H9 (cell line): Measurements from ENCODE around the gene ELP6. TPM values are rescaled to one million over a fixed set of nuclear protein-coding genes. Genes with fewer than 3 reads are reported as not detected.

ENCODE experiments used
- DNase-seq: peaks from one replicate; pipeline ENCODE4 v3.0.0-alpha.2; 2017
- H2AFZ ChIP-seq: one replicate; pipeline ENCODE4 v1.6.1; 2013; ENCODE audit warnings: mild to moderate bottlenecking, low read length, control low read depth, moderate library complexity
- H2AK5ac ChIP-seq: 2 replicates; pipeline ENCODE4 v1.6.1; 2013; ENCODE audit warnings: low read length, control low read depth, mixed read lengths; ENCODE audit not compliant: insufficient read length
- H2BK120ac ChIP-seq: one replicate; pipeline ENCODE4 v1.6.1; 2013; ENCODE audit warnings: low read depth, mild to moderate bottlenecking, low read length, control low read depth, inconsistent platforms; ENCODE audit not compliant: poor library complexity, severe bottlenecking
- H2BK12ac ChIP-seq: 2 replicates; pipeline ENCODE4 v1.6.1; 2013; ENCODE audit warnings: low read length, control low read depth, mixed read lengths, low read depth; ENCODE audit not compliant: insufficient read length
- H2BK15ac ChIP-seq: 2 replicates; pipeline ENCODE4 v1.6.1; 2013; ENCODE audit warnings: low read depth, low read length, control low read depth
- H2BK20ac ChIP-seq: one replicate; pipeline ENCODE4 v1.6.1; 2013; ENCODE audit warnings: low read depth, mild to moderate bottlenecking, low read length, control low read depth, inconsistent platforms; ENCODE audit not compliant: poor library complexity, severe bottlenecking
- H2BK5ac ChIP-seq: 2 replicates; pipeline ENCODE4 v1.6.1; 2013; ENCODE audit warnings: low read length, control low read depth, mixed read lengths; ENCODE audit not compliant: insufficient read length
- H3K14ac ChIP-seq: 2 replicates; pipeline ENCODE4 v1.6.1; 2013; ENCODE audit warnings: low read length, control low read depth; ENCODE audit not compliant: insufficient read depth
- H3K18ac ChIP-seq: 2 replicates; pipeline ENCODE4 v1.6.1; 2013; ENCODE audit warnings: low read depth, mild to moderate bottlenecking, mixed read lengths, low read length, control low read depth; ENCODE audit not compliant: insufficient read length
- H3K23ac ChIP-seq: 2 replicates; pipeline ENCODE4 v1.6.1; 2013; ENCODE audit warnings: low read length, control low read depth, mixed read lengths, low read depth; ENCODE audit not compliant: insufficient read length
- H3K23me2 ChIP-seq: 2 replicates; pipeline ENCODE4 v1.6.1; 2013; ENCODE audit warnings: low read depth, mild to moderate bottlenecking, mixed read lengths, low read length, control low read depth; ENCODE audit not compliant: insufficient read length, poor library complexity, severe bottlenecking
- H3K27ac ChIP-seq: 2 replicates; pipeline ENCODE4 v1.5.1; 2013; ENCODE audit warnings: low read length, control low read depth, mixed read lengths, low read depth; ENCODE audit not compliant: insufficient read length
- H3K27me3 ChIP-seq: 2 replicates; pipeline ENCODE4 v1.6.1; 2013; ENCODE audit warnings: low read length, control low read depth, inconsistent platforms; ENCODE audit not compliant: insufficient read depth
- H3K4ac ChIP-seq: 2 replicates; pipeline ENCODE4 v1.6.1; 2013; ENCODE audit warnings: low read depth, mild to moderate bottlenecking, control low read depth, inconsistent platforms, low read length, moderate library complexity
- H3K4me1 ChIP-seq: 2 replicates; pipeline ENCODE4 v1.6.1; 2013; ENCODE audit warnings: low read length, control low read depth, inconsistent platforms; ENCODE audit not compliant: insufficient read depth
- H3K4me2 ChIP-seq: 2 replicates; pipeline ENCODE4 v1.6.1; 2013; ENCODE audit warnings: low read length, control low read depth, mixed read lengths; ENCODE audit not compliant: insufficient read length, insufficient read depth
- H3K56ac ChIP-seq: 2 replicates; pipeline ENCODE4 v1.6.1; 2013; ENCODE audit warnings: low read depth, mild to moderate bottlenecking, mixed read lengths, low read length, control low read depth; ENCODE audit not compliant: insufficient read length
- H3K79me1 ChIP-seq: 2 replicates; pipeline ENCODE4 v1.6.1; 2013; ENCODE audit warnings: low read depth, mild to moderate bottlenecking, moderate library complexity, low read length, control low read depth, inconsistent platforms; ENCODE audit not compliant: insufficient read depth, poor library complexity, severe bottlenecking
- H3K79me2 ChIP-seq: 2 replicates; pipeline ENCODE4 v1.6.1; 2013; ENCODE audit warnings: low read length, control low read depth, inconsistent platforms; ENCODE audit not compliant: insufficient read depth
- H3K9ac ChIP-seq: 2 replicates; pipeline ENCODE4 v1.6.1; 2013; ENCODE audit warnings: low read length, control low read depth, mixed read lengths; ENCODE audit not compliant: insufficient read length; ENCODE audit errors: extremely low read depth
- H3K9me3 ChIP-seq: one replicate; pipeline ENCODE4 v1.6.1; 2013; ENCODE audit warnings: low read depth, low read length, inconsistent platforms; ENCODE audit not compliant: control insufficient read depth
- H3T11ph ChIP-seq: one replicate; pipeline ENCODE4 v1.6.1; 2013; ENCODE audit warnings: mild to moderate bottlenecking, low read length, control low read depth, inconsistent platforms
- H4K20me1 ChIP-seq: one replicate; pipeline ENCODE4 v1.6.1; 2013; ENCODE audit not compliant: control insufficient read depth, insufficient read length, insufficient read depth
- H4K5ac ChIP-seq: 2 replicates; pipeline ENCODE4 v1.6.1; 2013; ENCODE audit warnings: low read depth, mild to moderate bottlenecking, mixed read lengths, low read length, control low read depth; ENCODE audit not compliant: insufficient read length
- H4K8ac ChIP-seq: replicated peaks from 2 replicates; pipeline ENCODE4 v1.6.1; 2013; ENCODE audit warnings: low read length, control low read depth, mixed read lengths, low read depth; ENCODE audit not compliant: insufficient read length
- H4K91ac ChIP-seq: 2 replicates; pipeline ENCODE4 v1.6.1; 2013; ENCODE audit warnings: low read depth, mild to moderate bottlenecking, moderate library complexity, mixed read lengths, low read length, control low read depth; ENCODE audit not compliant: insufficient read length
- H3K27ac Mint-ChIP-seq, 3 experiments: 2 replicates in 2 of 3; 3 replicates in 1 of 3; pipeline ENCODE4 v1.8.0; 2020 to 2021; ENCODE audit warnings: mixed read lengths in 3 of 3, mild to moderate bottlenecking in 1 of 3, moderate library complexity in 1 of 3
- H3K27me3 Mint-ChIP-seq: 2 replicates; pipeline ENCODE4 v1.8.0; 2021; ENCODE audit warnings: low read depth, mild to moderate bottlenecking, moderate library complexity, mixed read lengths
- H3K36me3 Mint-ChIP-seq, 3 experiments: 2 replicates in 2 of 3; 3 replicates in 1 of 3; pipeline ENCODE4 v1.8.0; 2020 to 2021; ENCODE audit warnings: low read depth in 3 of 3, mixed read lengths in 3 of 3; ENCODE audit not compliant: insufficient read depth in 1 of 3
- H3K4me1 Mint-ChIP-seq, 2 experiments: 2 replicates each; pipeline ENCODE4 v1.8.0; 2020; ENCODE audit warnings: mixed read lengths in 2 of 2
- H3K4me3 Mint-ChIP-seq, 2 experiments: 2 replicates in 1 of 2; 3 replicates in 1 of 2; pipeline ENCODE4 v1.8.0; 2020 to 2021; ENCODE audit warnings: mild to moderate bottlenecking in 2 of 2, mixed read lengths in 2 of 2, moderate library complexity in 1 of 2
- H3K9me3 Mint-ChIP-seq, 2 experiments: 2 replicates in 1 of 2; 3 replicates in 1 of 2; pipeline ENCODE4 v1.8.0; 2020; ENCODE audit warnings: mild to moderate bottlenecking in 2 of 2, mixed read lengths in 2 of 2, moderate library complexity in 1 of 2
- WGBS: extraction: QIAGEN DNeasy Blood & Tissue Kit; methylation state at CpG from one replicate; pipeline ENCODE4 v1.1.7; 2013; ENCODE audit warnings: missing lambda C conversion rate, low lambda C conversion rate, mixed read lengths; ENCODE audit not compliant: insufficient read length; ENCODE audit errors: extremely low coverage; 5-methylcytosine and 5-hydroxymethylcytosine counted together
- total RNA-seq: library from RNA; stranded (reverse); gene quantifications from 2 replicates; pipeline ENCODE4 v1.2.1, GENCODE V29; 2021
- TF ChIP-seq, protein P1 (sequence below): fragments of 200-600 bp; sonication (generic); conservative IDR thresholded peaks from 3 replicates; pipeline ENCODE4 v1.8.0; 2021; ENCODE audit warnings: antibody characterized with exemption, mild to moderate bottlenecking

The ELP6 gene
- total RNA-seq, 1 experiment from 2014 or later, result 53.9 TPM

DNA sequence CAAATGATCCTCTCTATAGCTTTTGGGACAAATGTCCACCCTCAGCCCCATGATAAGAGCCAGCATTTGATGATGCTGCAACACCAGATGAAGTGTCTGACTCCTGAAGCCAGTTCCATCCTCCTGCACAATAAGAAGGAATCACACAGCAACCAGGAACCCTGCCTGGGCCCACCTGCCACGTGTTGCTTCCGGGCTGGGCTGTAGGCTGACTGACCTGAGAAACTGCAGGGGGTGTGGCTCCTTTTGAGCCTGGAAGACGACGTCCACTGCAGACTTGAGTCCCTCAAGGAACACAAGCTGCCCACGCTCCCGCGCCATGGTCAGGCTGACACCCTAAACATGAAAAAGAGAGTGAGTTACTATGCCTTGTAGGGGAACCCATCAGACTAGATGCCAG lies 9.4 kb downstream of the ELP6 start:
- no peak overlapping the region for H3K4me2 ChIP-seq
- H3K27me3 ChIP-seq, result no peaks in the 10 kb centered on the region
- H4K8ac ChIP-seq, result no peak overlapping the region
- H2BK5ac ChIP-seq, result no peak overlapping the region
- H3K56ac ChIP-seq, result no peak overlapping the region
- no peak for DNase-seq
- no CpG with 5 or more reads among the region's 7 CpGs for WGBS
- no peak overlapping the region for H3K4ac ChIP-seq
- H2BK15ac ChIP-seq, result no peak overlapping the region
- H2BK20ac ChIP-seq, result no peak overlapping the region
- H3K4me3 Mint-ChIP-seq, result no peak overlapping the region
- TF ChIP-seq, protein P1, sequence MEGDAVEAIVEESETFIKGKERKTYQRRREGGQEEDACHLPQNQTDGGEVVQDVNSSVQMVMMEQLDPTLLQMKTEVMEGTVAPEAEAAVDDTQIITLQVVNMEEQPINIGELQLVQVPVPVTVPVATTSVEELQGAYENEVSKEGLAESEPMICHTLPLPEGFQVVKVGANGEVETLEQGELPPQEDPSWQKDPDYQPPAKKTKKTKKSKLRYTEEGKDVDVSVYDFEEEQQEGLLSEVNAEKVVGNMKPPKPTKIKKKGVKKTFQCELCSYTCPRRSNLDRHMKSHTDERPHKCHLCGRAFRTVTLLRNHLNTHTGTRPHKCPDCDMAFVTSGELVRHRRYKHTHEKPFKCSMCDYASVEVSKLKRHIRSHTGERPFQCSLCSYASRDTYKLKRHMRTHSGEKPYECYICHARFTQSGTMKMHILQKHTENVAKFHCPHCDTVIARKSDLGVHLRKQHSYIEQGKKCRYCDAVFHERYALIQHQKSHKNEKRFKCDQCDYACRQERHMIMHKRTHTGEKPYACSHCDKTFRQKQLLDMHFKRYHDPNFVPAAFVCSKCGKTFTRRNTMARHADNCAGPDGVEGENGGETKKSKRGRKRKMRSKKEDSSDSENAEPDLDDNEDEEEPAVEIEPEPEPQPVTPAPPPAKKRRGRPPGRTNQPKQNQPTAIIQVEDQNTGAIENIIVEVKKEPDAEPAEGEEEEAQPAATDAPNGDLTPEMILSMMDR, result no peak
- H3K23me2 ChIP-seq, result no peaks in the 10 kb centered on the region
- H3K4me1 ChIP-seq, result no peaks in the 10 kb centered on the region; the same call in 1 of the 2 replicates
- H3K79me1 ChIP-seq, result no peaks in the 10 kb centered on the region
- peaks cover 16 to 17% of the 10 kb centered on the region in 2 experiments for H3K4me1 Mint-ChIP-seq
- H2AK5ac ChIP-seq, result no peak overlapping the region
- H3K9me3 ChIP-seq, result no peaks in the 10 kb centered on the region
- H3K27ac Mint-ChIP-seq, result peak overlapping the region in 1 of 3 experiments; percentile 51; a peak in 2 of 7 replicates
- H3K9me3 Mint-ChIP-seq, result no peaks in the 10 kb centered on the region
- no peak overlapping the region for H3K14ac ChIP-seq
- H3K18ac ChIP-seq, result no peak overlapping the region
- no peak overlapping the region for H2BK120ac ChIP-seq
- H4K20me1 ChIP-seq, result no peaks in the 10 kb centered on the region
- no peak overlapping the region for H4K91ac ChIP-seq
- no peak overlapping the region for H3T11ph ChIP-seq
- H3K36me3 Mint-ChIP-seq, result peaks cover 40 to 70% (median 67%) of the 10 kb centered on the region in 3 experiments; a peak in 6 of 7 replicates
- no peak overlapping the region for H3K23ac ChIP-seq
- no peak overlapping the region for H2AFZ ChIP-seq
- H2BK12ac ChIP-seq, result no peak overlapping the region
- H3K27ac ChIP-seq, result no peak overlapping the region
- peaks cover 2% of the 10 kb centered on the region; the same call in 1 of the 2 replicates for H3K79me2 ChIP-seq
- H3K27me3 Mint-ChIP-seq, result no peaks in the 10 kb centered on the region
- no peak overlapping the region for H4K5ac ChIP-seq
- no peak overlapping the region for H3K9ac ChIP-seq
